GM04504 (cell line): ENCODE measurements around the gene SLX4.

Experiments
- DNase-seq: peaks from one replicate; pipeline ENCODE4 v3.0.0-alpha.2; 2012; ENCODE audit warnings: low read depth

Gene SLX4

DNA sequence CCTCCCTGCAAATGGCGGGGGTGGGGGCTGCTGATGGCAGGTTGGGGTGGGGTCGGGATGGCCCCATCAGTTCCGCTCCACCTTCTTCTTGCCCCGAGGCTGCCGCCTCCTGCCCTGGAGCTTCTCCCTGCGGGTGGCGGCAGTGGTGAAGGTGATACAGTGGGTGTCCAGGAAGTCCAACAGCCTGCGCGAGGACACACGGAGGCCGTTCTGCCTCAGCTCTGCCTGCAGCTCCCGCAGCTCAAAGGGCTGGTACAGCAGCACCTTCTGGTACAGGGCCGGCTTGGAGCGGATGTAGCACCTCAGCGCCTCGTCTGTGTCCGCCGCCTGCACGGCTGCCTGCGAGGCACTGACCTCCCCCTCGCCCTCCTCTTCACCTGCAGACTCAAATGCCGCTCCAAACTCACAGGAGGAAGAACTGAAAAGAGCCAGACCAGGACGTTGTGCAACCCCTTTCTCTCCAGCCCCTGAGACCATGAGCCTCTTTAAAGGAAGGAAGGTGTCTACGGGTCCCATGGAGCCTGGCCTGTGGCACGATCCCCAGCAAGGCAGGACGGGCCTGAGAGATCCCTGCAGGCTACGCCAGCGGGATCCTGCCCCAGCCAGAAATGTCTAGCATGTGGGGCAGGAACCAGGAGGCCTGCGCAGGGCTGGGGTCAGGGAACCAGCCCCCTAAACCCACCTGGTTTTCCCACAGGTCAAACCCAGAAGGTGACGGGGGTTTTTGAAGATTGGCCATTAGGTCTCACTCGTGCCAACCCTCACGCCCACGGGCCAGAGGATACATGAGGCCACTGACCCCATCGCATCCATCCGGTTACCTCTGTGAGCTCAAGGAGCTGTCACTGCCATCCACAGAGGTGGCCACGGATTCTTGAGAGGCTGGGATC lies 28.9 kb downstream of the SLX4 start:
- no peak for DNase-seq

DNA sequence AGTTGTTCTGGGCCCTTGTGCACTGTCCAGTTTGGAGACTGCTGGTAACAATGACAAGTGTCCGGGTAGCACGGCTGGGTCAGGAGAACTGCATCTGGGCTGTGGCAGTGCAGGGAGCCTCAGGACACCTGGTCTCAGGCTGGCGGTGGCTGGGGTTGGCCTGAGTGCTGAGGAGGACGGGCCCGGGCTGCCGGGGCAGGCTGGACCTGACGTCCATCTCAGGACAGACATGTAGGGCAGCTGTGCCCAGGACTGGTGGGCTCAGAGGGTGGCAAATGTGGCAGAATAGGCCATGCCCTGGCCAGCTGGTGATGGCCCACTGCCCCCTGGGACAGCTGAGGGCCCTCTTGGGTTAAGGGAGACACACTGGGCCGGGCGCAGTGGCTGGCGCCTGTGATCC lies 30.0 kb downstream of the SLX4 start:
- no peak for DNase-seq

DNA sequence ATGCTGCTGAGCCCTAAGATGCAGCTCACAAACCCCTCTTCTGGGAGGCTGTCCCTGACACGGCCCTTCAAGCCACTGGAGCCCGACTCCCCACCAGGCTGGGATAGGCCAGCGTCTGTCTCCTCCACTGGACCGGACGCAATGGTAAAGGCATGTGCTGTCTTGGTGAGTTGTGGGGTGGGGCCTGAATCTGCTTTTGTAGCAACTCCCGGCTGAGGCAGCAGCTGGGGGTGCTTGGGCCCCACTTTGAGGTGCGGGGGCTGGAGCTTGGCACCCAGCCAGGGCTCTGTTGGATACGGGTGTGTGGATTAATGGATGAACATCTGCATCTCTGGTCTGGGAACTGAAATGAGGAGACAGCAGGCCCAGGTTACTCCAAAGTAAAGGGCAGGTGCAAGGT lies 30.7 kb downstream of the SLX4 start:
- peak; percentile 7 for DNase-seq

DNA sequence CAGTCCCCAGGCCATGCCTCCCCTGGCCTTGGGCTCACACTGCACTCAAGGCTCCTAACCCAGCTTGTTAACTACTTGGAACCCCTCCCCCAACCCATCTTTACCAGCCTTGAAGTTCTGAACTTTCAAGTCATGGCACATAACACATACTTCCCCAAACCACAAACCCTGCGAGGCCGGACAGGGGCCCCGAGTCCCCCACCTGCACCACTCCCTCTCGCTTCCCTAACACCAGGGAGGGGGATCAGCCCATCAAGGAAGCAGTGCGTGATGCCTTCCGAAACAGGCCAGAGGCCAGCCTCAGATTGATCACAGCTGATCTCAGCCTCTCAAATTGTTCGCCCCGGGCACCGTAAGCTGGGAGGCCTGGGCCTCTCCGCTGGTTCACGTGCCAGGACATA lies 31.2 kb downstream of the SLX4 start:
- DNase-seq: no peak

DNA sequence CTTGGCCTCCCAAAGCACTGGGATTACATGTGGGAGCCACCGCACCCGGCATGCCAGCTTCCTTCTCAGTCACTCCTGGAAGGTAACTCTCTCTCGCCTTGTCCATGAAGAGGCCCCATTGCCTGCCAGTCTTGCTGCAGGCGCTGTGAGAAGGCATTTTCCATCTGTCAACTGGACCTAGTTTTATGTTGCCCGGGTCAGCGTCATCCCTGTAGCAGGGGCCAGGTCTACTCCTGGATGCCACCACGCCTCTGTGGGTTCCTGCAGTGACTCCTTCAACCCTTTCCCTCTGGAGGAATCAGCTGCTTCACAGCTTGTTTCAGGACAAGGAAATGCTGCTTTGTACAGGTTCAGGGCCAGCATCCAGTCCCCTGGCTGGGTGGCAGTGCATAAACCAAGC lies 31.6 kb downstream of the SLX4 start:
- DNase-seq: no peak

DNA sequence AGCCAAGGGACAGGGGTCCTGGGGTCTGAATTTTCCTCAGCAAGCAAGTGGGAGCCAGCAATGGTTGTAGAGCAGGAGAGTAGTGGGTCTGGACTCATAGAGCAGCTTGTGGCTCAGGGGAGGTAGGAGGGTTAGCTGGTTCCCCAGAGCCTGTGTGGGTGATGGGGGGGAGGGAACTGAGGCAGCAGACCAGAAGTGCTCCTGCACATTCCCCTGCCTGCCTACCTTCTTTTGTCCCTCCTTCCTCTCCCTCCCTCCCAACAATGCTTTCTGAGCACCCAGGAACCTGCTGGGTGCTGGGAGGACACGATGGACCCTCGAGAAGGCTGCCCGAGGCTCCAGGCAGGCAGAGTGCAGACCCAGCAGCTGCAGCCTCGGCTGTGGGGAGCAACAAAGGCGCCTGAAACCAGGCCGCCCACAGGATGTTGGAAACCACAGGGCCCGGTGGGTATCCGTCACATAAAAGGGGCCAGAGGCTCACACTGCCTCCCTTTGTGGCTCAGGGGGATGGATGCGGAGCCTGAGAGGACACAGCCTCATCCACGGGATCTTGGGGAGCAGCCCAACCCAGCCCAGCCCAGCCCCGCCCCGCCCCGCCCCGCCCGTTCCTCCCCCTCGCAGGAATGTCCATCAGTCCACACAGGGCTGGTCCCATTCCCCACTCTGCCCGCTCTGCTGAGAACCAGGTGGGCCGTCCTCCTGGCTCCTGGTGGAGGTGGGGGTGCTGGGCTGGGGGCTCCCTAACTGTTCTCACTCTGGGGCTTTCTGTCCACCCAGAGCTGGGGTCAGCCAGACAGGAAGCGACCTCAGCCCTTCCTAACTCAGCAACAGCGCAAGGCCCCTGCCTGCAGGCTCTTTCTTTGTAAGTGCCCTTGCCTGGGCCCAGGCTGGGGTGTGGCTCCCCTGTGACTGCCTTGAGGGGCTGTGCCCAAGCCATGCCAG lies 32.5 kb downstream of the SLX4 start:
- DNase-seq: no peak

DNA sequence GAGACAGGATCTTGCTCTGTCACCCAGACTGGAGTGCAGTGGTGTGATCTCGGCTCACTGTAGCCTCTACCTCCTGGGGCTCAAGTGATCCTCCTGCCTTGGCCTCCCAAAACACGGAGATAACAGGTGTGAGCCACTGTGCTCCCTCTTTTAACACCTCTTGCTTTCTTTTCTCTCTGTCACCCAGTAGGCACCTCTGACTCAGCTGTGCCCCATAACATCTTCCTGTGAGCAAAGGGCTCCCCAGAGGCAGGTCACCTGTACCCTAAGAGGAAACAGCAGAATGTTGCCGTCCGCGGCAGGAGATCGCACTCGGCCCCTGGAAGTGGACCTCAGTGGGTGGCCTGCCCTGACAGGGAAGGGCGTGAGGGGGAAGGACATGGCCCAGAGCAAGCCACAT lies 33.3 kb downstream of the SLX4 start:
- DNase-seq: no peak

DNA sequence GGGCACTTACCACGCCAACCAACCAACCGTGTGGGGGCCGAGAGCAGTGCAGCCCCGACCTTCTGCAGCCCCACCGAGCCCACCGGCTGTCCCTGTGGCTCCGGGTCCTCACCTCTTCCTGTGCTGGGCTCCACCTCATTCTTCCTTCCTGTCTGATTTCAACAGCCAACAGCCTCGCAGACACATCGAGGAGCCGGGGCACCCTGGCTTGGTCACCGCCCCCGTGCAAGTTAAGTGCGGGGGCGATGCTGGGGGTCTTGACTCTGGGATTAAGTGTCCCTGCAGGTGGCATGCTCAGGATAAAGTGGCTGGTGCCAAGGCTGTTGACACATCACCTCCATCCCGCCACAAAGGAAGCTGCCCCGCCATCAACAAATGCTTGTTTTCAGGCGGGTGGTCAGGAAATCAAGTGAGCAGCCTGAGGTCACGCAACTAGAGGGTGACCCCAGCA lies 34.1 kb downstream of the SLX4 start, which contains the start of gene NLRC3:
Gene NLRC3 (minus strand): TSS at position 102 of the 451 bp plus-strand sequence. CDS start 12,367 bp downstream, outside the sequence.
- no peak for DNase-seq

DNA sequence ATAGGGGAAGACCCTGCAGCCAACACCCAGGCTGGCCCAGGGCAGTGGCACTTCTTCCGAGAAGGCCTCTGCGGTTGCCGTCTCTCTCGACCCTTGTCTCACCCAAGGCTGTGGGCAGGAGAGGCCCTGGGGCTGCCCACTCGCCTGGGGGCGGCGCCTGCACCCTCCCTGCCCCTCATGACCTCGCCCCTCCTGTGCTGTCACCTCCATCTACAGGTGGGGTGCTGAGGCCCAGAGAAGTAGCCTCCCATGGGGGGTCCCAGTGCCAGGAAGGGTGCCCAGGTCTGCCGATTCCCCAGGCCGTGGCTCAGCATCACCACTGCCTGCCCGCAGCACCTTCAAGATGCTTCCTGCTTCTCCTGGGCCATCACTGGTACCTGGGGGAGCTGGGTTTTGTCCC lies 35.2 kb downstream of the SLX4 start:
- DNase-seq: no peak

DNA sequence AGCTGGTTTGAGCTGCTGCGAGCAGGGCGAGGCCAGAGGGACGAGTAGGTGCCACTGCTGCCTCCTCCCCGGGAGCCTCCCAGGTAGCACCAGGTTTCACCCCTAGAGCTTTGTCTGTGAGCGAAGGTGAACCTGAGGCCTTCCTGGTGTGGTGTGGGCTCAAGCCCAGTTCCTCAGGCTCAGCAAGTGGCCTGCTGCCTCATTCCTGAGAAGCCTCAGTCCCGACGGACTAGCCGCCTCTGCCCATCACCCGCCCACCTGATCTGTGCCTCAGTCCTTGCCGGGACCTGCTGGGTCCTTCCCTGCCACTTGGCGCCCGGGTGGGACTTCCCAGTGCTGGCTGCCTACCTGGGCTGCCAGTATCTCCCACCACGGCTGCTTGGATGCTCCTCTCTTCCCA lies 35.9 kb downstream of the SLX4 start:
- DNase-seq: no peak

DNA sequence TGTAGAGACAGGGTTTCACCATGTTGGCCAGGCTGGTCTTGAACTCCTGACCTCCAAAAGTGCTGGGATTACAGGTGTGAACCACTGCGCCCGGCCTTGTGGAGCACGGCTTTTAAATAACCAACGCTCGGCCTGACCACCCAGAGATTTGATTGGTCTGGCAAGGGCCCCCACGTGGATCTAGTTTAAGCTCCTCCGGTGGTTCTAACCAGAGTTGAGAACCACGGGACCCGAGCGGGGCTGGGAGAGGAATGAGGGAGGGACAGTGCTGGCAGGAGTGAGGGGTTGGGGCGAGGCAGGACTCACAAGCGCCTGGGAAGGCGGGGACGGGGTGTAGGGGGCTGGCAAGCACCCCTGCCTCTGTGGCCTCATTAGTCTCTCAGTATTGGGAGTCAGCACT lies 37.2 kb downstream of the SLX4 start:
- DNase-seq: no peak

DNA sequence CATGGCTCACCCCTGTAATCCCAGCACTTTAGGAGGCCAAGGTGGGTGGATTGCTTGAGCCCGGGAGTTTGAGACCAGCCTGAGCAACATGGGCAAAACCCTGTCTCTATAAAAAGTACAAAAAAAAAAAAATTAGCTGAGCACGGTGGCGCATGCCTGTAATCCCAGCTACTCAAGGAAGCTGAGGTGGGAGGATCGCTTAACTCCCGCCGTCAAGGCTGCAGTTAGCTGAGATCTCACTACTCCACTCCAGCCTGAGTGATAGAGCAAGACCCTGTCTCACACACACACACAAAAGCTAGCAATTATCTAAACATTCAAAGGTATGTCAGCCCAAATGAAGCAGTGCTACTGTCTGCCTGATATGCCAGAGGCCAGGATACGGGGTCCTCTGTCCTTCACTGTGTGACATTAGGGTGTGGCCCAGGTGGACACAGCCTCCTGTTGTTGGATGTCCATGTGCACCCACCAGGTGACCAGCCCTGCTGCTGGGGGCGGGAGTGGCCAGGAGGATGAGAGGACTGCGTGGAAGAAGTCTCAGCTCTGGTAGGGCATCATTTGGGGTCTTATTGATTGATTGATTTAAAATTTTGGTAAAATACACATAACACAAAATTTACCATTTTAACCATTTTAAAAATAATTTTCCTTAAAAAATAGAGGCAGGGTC lies 38.1 kb downstream of the SLX4 start:
- no peak for DNase-seq

DNA sequence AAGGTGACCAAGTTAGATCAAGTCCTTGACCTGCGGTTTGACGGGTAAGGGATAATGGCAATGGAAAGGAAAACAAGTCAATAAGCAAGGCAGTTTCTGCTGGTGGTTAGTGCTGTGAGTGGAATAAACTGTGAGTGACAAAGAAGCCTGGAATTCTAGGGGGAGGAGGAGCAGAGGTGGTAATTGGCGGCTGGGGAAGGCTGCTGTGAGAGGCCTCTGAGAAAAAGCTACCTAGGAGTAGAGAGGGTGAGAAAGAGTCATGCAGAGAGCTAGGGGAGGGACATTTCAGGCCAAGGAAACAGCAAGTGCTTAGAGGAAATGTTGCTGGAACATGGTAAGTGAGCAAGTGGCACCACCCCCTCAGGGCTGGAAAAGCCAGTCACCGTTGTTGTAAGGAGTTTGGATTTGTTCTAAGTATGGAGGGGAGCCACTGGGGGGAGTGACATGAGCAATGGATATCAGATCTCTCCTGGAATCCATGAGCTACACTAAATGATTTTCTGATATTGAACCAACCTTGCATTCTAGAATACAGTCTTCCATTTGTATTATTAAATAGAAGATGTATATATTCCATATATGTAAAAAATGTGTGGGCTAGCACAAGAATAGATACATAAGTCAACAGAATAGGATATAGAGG lies 40.9 kb downstream of the SLX4 start:
- DNase-seq: no peak

DNA sequence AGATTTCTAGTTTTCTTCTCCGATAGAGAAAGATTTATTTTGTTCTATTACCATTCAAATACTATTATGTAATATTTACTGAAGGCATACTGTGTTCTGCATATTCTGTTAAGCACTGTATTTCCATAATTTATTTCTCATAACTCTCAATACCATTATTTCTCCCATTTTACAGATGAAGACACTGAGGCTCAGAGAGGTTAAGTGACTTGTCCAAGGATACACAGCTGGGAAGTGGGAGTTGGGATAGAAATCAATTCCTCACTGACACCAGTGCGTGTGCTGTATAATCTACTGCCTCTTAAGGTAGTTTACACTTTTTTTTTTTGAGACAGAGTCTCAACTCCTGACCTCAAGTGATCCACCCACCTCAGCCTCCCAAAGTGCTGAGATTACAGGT lies 41.6 kb downstream of the SLX4 start:
- DNase-seq: no peak

DNA sequence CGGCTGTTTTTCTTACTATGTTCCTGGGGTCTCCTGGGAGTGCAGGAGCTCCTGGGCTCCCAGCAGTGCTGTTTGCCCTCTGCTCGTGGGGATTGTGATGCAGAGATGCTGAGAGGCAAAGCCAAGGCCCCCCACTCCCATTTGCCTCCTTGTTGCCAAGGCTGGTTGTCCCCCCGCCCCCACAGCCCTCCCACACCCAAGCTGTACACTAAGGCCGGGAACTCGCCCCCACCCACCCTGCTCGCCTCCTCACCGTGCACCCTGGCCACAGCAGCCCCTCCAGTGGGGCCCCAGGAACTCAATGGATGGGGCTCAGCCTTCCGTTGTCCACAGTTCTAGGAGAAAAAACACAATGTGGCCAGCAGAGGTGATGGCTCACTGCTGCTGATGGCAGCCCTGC lies 44.4 kb downstream of the SLX4 start:
- no peak for DNase-seq

DNA sequence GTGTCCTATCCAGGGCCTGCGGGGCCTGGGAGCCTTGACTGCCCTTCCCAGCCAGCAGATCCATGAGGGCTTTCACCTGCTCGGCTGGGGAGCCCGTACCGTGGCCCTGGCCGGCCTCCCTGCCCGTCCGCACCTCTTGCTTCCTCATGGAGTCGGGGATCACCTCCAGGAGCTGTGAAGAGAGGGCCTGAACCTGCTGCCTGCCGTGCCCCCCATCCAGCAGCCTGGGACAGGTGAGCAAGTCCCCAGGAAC lies 46.6 kb downstream of the SLX4 start:
- no peak for DNase-seq

DNA sequence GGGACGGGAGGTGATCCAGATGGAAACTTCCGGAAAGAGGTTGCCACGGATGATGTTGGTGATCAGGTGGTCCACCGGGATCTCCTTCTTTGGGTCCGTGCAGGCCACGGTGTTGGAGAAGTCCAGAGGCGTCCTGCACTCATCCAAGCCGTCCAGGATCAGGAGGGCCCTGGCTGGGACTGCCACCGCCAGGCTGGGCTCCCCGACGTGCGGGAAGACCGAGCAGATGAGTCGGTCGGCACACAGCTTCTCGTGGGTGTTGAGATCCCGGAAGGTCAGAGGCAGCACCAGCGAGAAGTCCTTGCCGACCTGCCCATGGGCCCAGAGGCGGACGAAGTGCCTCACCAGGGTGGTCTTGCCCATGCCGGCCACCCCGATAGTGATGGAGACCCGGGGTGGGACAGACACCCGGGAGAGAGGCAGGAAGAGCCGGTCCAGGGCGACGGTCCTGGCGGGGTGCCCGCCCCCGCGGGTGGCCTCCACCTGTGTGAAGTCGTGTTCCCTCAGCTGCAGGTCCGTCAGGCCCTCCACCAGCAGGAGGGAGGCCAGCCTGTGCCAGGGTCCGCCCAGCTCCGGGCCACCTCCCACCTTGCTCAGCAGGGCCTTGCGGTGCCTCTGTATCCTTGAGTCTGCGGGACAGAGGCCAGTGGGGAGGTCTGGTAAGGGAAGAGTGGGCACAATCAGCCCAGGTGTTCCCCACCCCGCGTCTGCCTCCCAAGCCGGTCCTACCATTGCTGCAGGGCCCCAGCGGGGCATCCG lies 47.1 kb downstream of the SLX4 start:
- no peak for DNase-seq

DNA sequence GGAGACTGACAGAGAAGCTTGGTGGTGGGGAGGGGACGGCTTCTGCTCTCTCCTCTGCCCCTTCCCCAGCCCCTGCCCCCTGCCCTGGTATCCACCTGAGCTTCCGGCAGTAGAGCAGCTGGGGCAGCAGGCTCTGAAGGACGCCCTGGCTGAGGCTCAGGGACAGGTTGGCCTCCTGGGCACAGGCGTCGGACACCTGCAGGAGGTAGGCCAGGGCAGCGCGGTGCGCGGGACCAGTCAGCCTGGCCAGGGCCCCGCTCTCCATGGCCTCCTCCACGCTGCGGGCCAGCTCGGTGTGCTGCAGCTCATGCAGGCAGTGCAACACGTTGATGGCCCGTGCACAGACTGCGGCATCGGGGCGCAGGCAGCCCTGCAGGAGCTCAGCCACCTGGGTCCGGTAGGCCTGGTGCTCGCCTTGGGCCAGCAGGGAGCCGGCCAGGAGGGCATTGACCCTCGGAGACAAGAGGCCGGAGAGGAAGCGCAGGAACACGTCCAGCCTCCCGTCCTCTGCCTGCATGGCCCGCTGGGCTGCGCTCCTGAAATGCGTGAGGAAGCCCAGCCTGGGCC lies 48.4 kb downstream of the SLX4 start:
- no peak for DNase-seq

DNA sequence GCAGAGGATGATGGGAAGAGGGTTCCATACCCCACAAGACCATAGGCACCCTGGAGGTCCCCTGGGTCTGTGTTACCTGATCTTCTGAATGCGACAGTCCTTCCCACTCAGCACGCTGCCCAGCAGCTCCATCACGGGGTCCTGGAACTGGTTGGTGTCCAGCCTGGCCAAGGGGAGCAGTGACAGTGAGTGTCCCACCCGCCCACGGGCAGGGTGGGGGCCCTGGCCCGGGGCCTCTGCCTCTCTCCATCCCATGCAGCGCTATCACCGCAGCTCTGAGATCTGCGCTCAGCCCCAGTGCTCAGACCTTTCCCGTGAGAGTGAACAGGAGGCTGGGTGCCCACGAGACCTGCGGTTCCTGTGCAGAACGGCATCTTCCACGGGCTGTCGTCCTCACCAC lies 49.8 kb downstream of the SLX4 start:
- no peak for DNase-seq

DNA sequence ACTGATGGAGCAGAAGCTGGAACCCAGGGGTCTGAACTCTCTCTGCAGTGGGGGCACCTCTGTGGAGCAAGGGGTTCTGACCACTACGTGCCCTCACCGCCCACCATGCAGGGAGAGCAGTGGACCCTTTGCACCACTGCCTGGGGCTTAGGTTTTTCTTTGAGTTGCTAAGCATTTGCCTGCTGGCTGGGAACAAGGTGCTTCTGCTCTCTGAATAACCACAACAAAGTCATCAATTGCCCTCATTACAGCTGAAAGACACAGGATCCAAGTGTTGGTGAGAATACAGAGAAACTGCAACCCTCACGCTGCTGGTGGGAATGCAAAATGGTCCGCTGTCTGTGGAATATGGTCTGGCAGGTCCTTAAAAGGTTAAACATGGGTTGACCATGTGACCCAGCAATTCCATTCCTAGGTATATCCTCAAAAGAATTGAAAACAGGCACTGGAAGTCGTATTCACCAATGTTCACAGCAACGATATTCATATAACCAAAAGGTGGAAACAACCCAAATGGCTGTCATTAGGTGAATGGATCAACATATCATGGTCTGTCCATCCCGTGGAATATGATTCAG lies 57.0 kb downstream of the SLX4 start:
- DNase-seq: no peak
